Trophoblast cell (in vitro differentiated cells and primary cell): ENCODE results near the gene RAD51B.
A peak's percentile ranks its signal among the peaks of the same experiment; 100 is the strongest.
"Not testable (repeated sequence)": the region's sequence is repeated elsewhere in the genome, so short reads cannot be mapped to it uniquely, and the experiment has no call there.

Source experiments
- DNase-seq, 2 donors: peaks; one replicate each; pipeline ENCODE4 v3.0.0-alpha.2; 2016
- H2AFZ ChIP-seq: 2 replicates; pipeline ENCODE4 v1.6.1; 2013; ENCODE audit warnings: low read length, moderate library complexity, mild to moderate bottlenecking; ENCODE audit not compliant: insufficient read depth, poor library complexity
- H2AK5ac ChIP-seq: 2 replicates; pipeline ENCODE4 v1.6.1; 2013; ENCODE audit warnings: mild to moderate bottlenecking, low read length
- H2BK120ac ChIP-seq: 2 replicates; pipeline ENCODE4 v1.6.1; 2013; ENCODE audit warnings: low read length, mild to moderate bottlenecking, moderate library complexity; ENCODE audit not compliant: insufficient read depth, poor library complexity
- H2BK12ac ChIP-seq: 2 replicates; pipeline ENCODE4 v1.6.1; 2013; ENCODE audit warnings: mild to moderate bottlenecking, low read length, moderate library complexity
- H2BK5ac ChIP-seq: 2 replicates; pipeline ENCODE4 v1.6.1; 2013; ENCODE audit warnings: low read length, low read depth, moderate library complexity, mild to moderate bottlenecking; ENCODE audit not compliant: poor library complexity
- H3K14ac ChIP-seq: 2 replicates; pipeline ENCODE4 v1.6.1; 2013; ENCODE audit warnings: mild to moderate bottlenecking, low read length
- H3K18ac ChIP-seq: 2 replicates; pipeline ENCODE4 v1.6.1; 2013; ENCODE audit warnings: mild to moderate bottlenecking, low read length
- H3K23ac ChIP-seq: 2 replicates; pipeline ENCODE4 v1.6.1; 2013; ENCODE audit warnings: low read length
- H3K27ac ChIP-seq: 2 replicates; pipeline ENCODE4 v1.5.1; 2013; ENCODE audit warnings: low read depth, mild to moderate bottlenecking, inconsistent platforms, low read length, moderate library complexity
- H3K27me3 ChIP-seq: 2 replicates; pipeline ENCODE4 v1.6.1; 2013; ENCODE audit warnings: inconsistent platforms, mild to moderate bottlenecking, low read length, moderate library complexity; ENCODE audit not compliant: insufficient read depth
- H3K36me3 ChIP-seq, 2 experiments: 1 replicate in 1 of 2; 2 replicates in 1 of 2; pipeline ENCODE4 v1.6.1; 2013; ENCODE audit warnings: low read length in 2 of 2, mild to moderate bottlenecking in 2 of 2, moderate library complexity in 1 of 2; ENCODE audit not compliant: insufficient read depth in 2 of 2, control insufficient read depth in 1 of 2
- H3K4ac ChIP-seq: 2 replicates; pipeline ENCODE4 v1.6.1; 2013; ENCODE audit warnings: low read depth, mild to moderate bottlenecking, low read length, moderate library complexity
- H3K4me1 ChIP-seq, 2 experiments: 1 replicate in 1 of 2; 2 replicates in 1 of 2; pipeline ENCODE4 v1.6.1; 2013; ENCODE audit warnings: low read length in 2 of 2, mild to moderate bottlenecking in 2 of 2, moderate library complexity in 1 of 2; ENCODE audit not compliant: insufficient read depth in 2 of 2, control insufficient read depth in 1 of 2
- H3K4me2 ChIP-seq: 2 replicates; pipeline ENCODE4 v1.6.1; 2013; ENCODE audit warnings: inconsistent platforms, mild to moderate bottlenecking, low read length, moderate library complexity
- H3K4me3 ChIP-seq: 2 replicates; pipeline ENCODE4 v1.5.1; 2013; ENCODE audit warnings: mild to moderate bottlenecking, low read depth, low read length, inconsistent platforms
- H3K79me1 ChIP-seq: one replicate; pipeline ENCODE4 v1.6.1; 2013; ENCODE audit warnings: low read length
- H3K79me2 ChIP-seq: 2 replicates; pipeline ENCODE4 v1.6.1; 2013; ENCODE audit warnings: low read length, mild to moderate bottlenecking; ENCODE audit not compliant: control insufficient read depth, insufficient read depth, poor library complexity
- H3K9ac ChIP-seq: 2 replicates; pipeline ENCODE4 v1.6.1; 2013; ENCODE audit warnings: mild to moderate bottlenecking, low read length
- H3K9me3 ChIP-seq: 2 replicates; pipeline ENCODE4 v1.6.1; 2013; ENCODE audit warnings: low read depth, mild to moderate bottlenecking, control low read depth, inconsistent platforms, low read length; ENCODE audit not compliant: insufficient read depth
- H4K12ac ChIP-seq: 2 replicates; pipeline ENCODE4 v1.6.1; 2013; ENCODE audit warnings: low read depth, mild to moderate bottlenecking, low read length, moderate library complexity
- H4K8ac ChIP-seq: 2 replicates; pipeline ENCODE4 v1.6.1; 2013; ENCODE audit warnings: low read depth, mild to moderate bottlenecking, low read length, moderate library complexity
- H4K91ac ChIP-seq: one replicate; pipeline ENCODE4 v1.6.1; 2013; ENCODE audit warnings: low read depth, mild to moderate bottlenecking, low read length, moderate library complexity
- WGBS: extraction: QIAGEN DNeasy Blood & Tissue Kit; methylation state at CpG from one replicate; pipeline ENCODE4 v1.1.7; 2013; ENCODE audit warnings: missing lambda C conversion rate; ENCODE audit not compliant: insufficient read length, insufficient coverage; ENCODE audit errors: extremely low coverage; 5-methylcytosine and 5-hydroxymethylcytosine counted together

Gene RAD51B

DNA sequence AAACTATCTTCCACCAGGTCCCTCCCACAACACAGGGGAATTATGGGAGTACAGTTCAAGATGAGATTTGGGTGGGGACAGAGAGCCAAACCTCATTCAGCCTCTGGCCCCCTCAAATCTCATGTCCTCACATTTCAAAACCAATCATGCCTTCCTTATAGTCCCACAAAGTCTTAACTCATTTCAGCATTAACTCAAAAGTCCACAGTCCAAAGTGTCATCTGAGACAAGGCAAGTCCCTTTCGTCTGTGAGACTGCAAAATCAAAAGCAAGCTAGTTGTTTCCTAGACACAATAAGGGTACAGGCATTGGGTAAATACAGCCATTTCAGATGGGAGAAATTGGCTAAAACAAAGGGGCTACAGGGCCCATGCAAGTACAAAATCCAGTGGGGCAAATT lies 147.6 kb downstream of the RAD51B start:
- peaks cover 7% of the 10 kb centered on the region for H3K79me1 ChIP-seq

DNA sequence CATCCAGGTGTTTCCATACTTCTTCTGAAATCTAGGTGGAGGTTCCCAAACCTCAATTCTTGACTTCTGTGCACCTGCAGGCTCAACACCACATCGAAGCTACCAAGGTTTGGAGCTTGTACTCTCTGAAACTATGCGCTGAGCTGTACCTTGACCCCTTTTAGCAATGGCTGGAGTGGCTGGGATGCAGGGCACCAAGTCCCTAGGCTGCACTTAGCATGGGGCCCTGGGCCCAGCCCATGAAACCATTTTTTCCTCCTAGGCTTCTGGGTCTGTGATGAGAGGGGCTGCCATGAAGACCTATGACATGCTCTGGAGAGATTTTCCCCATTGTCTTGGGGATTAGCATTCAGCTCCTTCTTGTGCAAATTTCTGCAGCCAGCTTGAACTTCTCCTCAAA lies 148.4 kb downstream of the RAD51B start:
- no CpG with 5 or more reads among the region's 2 CpGs for WGBS
- not testable (repeated sequence) for H3K4me1 ChIP-seq, H2AK5ac ChIP-seq, H4K12ac ChIP-seq, H3K36me3 ChIP-seq, H3K9me3 ChIP-seq, H3K23ac ChIP-seq, H3K4ac ChIP-seq, H3K4me2 ChIP-seq, H4K8ac ChIP-seq, H2BK120ac ChIP-seq, H3K27ac ChIP-seq, H3K4me3 ChIP-seq, H3K27me3 ChIP-seq, H3K14ac ChIP-seq, H2AFZ ChIP-seq, H3K79me1 ChIP-seq, H2BK5ac ChIP-seq, DNase-seq, H3K79me2 ChIP-seq, H3K18ac ChIP-seq, H3K9ac ChIP-seq
- Histone ChIP-seq H2BK12ac (peak overlapping the region; percentile 68), H4K91ac (peak overlapping the region; percentile 35)

More for the DNA sequence above, 147.6 kb downstream of the RAD51B start:
- H2AK5ac ChIP-seq = no peak overlapping the region
- no peak overlapping the region for H3K4me2 ChIP-seq
- H3K79me2 ChIP-seq = no peaks in the 10 kb centered on the region
- no peak overlapping the region for H3K4me3 ChIP-seq
- no peak for DNase-seq
- H3K9me3 ChIP-seq = peaks cover 3% of the 10 kb centered on the region
- no CpG with 5 or more reads among the region's 1 CpG for WGBS
- H4K8ac ChIP-seq = no peak overlapping the region
- H3K27ac ChIP-seq = no peak overlapping the region
- no peak overlapping the region for H3K14ac ChIP-seq
- no peak overlapping the region for H2BK120ac ChIP-seq
- no peak overlapping the region for H3K18ac ChIP-seq
- no peak overlapping the region for H2BK12ac ChIP-seq
- H2AFZ ChIP-seq = no peak overlapping the region
- no peak overlapping the region for H3K23ac ChIP-seq
- no peaks in the 10 kb centered on the region for H3K27me3 ChIP-seq
- H3K9ac ChIP-seq = no peak overlapping the region
- peaks cover 0 to 2% of the 10 kb centered on the region in 2 experiments for H3K36me3 ChIP-seq
- peak overlapping the region; percentile 58 for H4K91ac ChIP-seq
- H2BK5ac ChIP-seq = no peak overlapping the region
- peaks cover 0 to 4% of the 10 kb centered on the region in 2 experiments for H3K4me1 ChIP-seq
- H3K4ac ChIP-seq = no peak overlapping the region
- H4K12ac ChIP-seq = no peak overlapping the region

DNA sequence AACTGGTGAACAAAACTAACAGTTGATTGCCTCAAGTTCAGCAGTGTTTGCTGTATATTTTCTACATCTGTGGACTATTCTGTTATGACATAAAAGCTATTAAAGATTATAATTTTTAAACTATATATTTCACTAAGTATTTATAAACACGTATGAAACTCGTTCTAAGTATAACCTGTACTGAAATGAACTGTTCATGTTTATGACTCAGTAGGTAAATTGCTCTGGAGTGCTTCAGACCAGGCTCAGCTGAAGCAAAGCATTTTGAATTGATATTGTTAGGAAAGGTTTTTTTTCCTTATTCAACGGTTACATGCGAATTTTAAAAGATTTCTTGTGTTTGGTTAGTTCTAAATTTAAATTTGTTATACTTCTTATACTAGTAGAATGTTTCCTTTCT lies 151.3 kb downstream of the RAD51B start:
- Histone ChIP-seq H2AK5ac (no peak overlapping the region), H3K9ac (no peak overlapping the region), H2BK5ac (no peak overlapping the region), H3K79me1 (peaks cover 6% of the 10 kb centered on the region), H2BK12ac (no peak overlapping the region), H3K14ac (no peak overlapping the region), H2AFZ (no peak overlapping the region), H3K36me3 (peaks cover 0 to 2% of the 10 kb centered on the region in 2 experiments), H4K12ac (no peak overlapping the region), H4K8ac (no peak overlapping the region), H3K4me1 (peaks cover 0 to 2% of the 10 kb centered on the region in 2 experiments), H3K4ac (no peak overlapping the region), H3K27me3 (no peaks in the 10 kb centered on the region), H3K4me3 (no peak overlapping the region), H3K27ac (peak overlapping the region; percentile 62), H3K79me2 (no peaks in the 10 kb centered on the region), H4K91ac (no peak overlapping the region), H2BK120ac (no peak overlapping the region), H3K4me2 (no peak overlapping the region), H3K9me3 (peaks cover 3% of the 10 kb centered on the region), H3K23ac (no peak overlapping the region), H3K18ac (no peak overlapping the region)
- WGBS = no CpG with 5 or more reads among the region's 4 CpGs
- no peak for DNase-seq

DNA sequence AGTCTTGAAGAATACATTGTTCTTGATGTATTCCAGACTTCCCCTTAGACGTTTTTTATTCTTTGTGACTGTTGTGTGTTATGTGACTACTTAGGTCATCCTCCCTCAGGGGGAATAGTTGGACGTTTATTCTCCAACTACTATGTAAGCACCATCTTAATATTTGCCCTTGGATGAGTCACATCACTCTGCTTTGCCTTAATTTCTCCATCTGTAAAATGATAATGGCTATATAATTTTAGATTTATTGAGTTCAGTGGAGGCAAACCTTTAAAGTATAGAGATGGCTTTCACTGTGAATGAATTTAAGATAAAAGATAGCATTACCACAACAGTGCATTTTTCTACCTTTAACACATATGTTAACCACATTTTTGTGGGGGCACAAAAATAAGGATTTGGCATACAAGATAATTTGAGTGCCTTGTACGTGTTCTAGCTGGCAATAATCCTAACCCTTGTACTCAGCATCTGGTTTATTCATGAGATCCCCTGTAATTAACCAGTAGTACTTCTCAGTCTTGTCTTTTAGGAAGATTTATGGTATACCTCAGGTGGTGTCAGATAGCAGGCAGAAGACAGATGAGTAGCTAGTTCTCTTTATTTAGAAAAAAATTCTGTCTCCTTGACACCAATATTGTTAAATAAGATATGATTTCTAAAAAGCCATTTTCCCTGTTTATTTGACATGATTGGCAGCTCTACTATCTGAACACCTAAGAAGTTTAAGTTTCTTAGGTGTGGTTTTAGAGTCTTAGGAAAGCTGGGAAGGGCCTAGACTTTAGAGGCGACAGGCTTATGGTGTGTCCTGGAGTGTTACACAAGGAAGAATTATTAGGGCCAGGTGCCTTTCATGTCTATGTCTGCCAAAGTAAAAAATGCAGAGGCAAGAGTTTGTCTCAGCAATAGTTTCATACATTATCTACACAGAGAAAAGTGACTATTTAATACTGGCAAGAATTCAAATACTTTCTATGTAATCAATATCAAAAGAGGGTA lies 152.3 kb downstream of the RAD51B start:
- H3K9ac ChIP-seq = no peak overlapping the region
- no peak overlapping the region for H3K4ac ChIP-seq
- H4K8ac ChIP-seq = no peak overlapping the region
- no peak overlapping the region for H3K14ac ChIP-seq
- no peak overlapping the region for H3K4me2 ChIP-seq
- no peak overlapping the region for H2AK5ac ChIP-seq
- H3K4me1 ChIP-seq = peaks cover 0 to 2% of the 10 kb centered on the region in 2 experiments
- H3K9me3 ChIP-seq = peaks cover 3% of the 10 kb centered on the region
- peak; percentile 18 to 60 for DNase-seq
- H2BK120ac ChIP-seq = peak overlapping the region; percentile 66
- H3K79me2 ChIP-seq = no peaks in the 10 kb centered on the region
- no peak overlapping the region for H3K4me3 ChIP-seq
- no peak overlapping the region for H3K23ac ChIP-seq
- H3K79me1 ChIP-seq = peaks cover 8% of the 10 kb centered on the region
- peak overlapping the region; percentile 88 for H3K27ac ChIP-seq
- no peak overlapping the region for H2AFZ ChIP-seq
- H3K36me3 ChIP-seq = peaks cover 0 to 2% of the 10 kb centered on the region in 2 experiments
- no CpG with 5 or more reads among the region's 4 CpGs for WGBS
- H2BK12ac ChIP-seq = peak overlapping the region; percentile 49
- no peaks in the 10 kb centered on the region for H3K27me3 ChIP-seq
- H4K12ac ChIP-seq = no peak overlapping the region
- H4K91ac ChIP-seq = peak overlapping the region; percentile 62
- H2BK5ac ChIP-seq = peak overlapping the region; percentile 84
- no peak overlapping the region for H3K18ac ChIP-seq
